ENCODE results near the gene ACVR1.

ACVR1 gene

DNA sequence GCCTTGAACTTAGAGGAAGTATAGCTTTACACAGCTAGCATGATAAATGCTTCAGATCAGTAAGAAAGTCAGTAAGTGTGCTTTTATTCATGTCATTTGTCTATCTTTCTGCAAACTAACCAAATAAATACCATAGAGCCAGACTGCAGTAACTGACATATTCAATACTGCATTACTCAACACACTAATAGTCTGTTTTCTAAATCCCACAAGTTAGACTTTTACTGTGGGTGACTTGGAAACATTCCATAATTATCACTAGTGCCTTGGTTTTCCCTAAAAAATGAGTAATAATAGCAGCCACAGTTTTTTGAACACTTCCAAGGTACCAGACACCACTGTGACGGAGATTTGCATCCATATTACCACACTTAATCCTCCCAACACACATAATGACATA lies 33.0 kb downstream of the ACVR1 start:
- no peak overlapping the region for H3K27ac ChIP-seq
- TF ChIP-seq ZFX (IDR thresholded peaks at IDR 0.05; ENCODE audit: borderline replicate concordance) (no peak), CTCF (IDR thresholded peaks at IDR 0.05) (no peak)

- TF ChIP-seq CTCF (IDR thresholded peaks at IDR 0.05) (no peak), ZFX (IDR thresholded peaks at IDR 0.05; ENCODE audit: borderline replicate concordance) (no peak)
- no peak overlapping the region for H3K27ac ChIP-seq
These were observed 33.8 kb downstream of the ACVR1 start for GRCh38 chr2:157842106-157842879.

- no peak overlapping the region for H3K27ac ChIP-seq
- no peak for TF ChIP-seq ZFX (IDR thresholded peaks at IDR 0.05; ENCODE audit: borderline replicate concordance)
- TF ChIP-seq CTCF (IDR thresholded peaks at IDR 0.05), result no peak
These were observed 34.6 kb downstream of the ACVR1 start for GRCh38 chr2:157841485-157841884.

DNA sequence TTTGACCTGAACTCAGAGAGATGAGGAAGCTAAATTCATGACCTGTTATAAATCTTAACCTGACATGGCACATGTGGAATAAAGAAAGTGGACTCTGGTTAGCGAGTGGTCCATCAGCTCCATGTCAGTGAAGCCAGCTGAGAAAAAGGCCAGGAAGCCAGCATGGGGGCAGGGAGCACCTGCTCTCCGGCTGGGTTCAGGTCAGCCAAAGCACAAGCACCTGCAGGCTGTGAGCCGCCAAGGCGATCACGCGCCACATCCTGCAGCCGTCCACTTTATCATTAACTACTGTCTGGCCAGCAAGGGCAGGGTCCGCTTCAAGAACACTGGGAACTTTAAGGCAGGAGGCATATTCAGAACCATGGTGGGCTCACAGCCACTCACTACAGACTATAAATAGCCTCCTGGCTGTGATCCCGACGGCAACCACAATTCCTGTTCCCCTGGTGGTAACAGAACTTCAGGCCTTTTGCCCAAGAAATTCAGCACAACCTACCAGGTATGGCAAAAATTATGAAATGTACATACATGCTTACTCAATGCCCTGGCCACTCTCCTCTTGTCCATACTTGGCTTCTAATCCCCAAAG lies 35.5 kb downstream of the ACVR1 start:
- TF ChIP-seq ZFX (IDR thresholded peaks at IDR 0.05; ENCODE audit: borderline replicate concordance) (no peak), CTCF (IDR thresholded peaks at IDR 0.05) (no peak)
- H3K27ac ChIP-seq, result no peak overlapping the region

DNA sequence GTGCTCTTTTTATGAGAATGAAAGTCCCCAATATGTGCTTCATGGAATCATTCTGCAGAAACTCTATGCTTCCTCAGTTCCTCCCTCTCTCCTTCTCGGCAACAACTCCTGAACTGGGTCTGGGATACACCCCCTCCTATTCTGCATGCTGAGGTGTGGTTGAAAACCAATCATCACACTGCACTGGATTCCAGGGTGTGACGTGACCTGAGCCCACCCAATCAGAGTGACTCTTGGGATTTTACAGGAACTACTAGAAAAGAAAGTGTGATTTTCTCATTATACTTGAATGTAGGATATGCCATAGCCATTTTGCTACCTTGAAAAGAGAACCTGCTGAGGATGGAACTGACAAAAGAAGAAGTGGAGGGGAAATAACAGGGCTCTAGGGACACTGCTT lies 36.3 kb downstream of the ACVR1 start:
- no peak overlapping the region for H3K27ac ChIP-seq
- TF ChIP-seq ZFX (IDR thresholded peaks at IDR 0.05; ENCODE audit: borderline replicate concordance) (no peak), CTCF (IDR thresholded peaks at IDR 0.05) (no peak)

DNA sequence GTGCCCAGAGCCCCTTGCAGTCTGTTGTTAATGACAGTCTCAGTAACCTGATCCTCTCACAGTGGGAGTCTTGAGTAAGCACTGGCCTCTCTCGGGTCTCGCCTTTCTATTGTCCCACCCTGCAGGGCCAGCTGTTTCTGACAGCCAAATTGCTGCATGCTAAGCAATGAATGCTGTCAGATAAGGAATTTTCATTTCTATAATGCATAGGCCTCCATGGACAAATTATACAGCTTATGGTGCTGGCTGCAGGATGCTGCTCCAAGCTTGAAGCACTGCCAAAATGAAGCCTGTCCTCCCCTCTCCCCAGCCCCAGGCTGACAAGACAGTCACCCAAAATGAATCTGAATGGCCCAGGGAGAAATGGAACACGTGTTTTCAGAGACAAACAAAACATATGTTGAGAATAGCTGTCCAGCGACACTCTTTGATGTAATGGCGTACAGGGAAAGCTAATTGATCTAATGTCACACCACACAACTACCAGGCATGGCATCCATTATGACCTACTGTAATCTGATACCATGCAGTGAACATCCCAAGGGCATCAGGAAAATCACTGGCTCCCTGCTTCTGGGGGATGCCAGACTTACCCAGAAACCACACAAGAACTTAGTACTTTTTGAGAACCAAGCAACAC lies 36.8 kb downstream of the ACVR1 start:
- TF ChIP-seq CTCF (IDR thresholded peaks at IDR 0.05) (no peak), ZFX (IDR thresholded peaks at IDR 0.05; ENCODE audit: borderline replicate concordance) (no peak)
- no peak overlapping the region for H3K27ac ChIP-seq

Measured in 22Rv1 (cell line).